ENCODE measurements around the gene ITGA11.

ITGA11 gene

GRCh38 chr15:68300115-68300940, 131.6 kb downstream of the ITGA11 start:
- H3K4me3 ChIP-seq (ENCODE audit: low read depth, low read length), result no peak overlapping the region

- no peak overlapping the region for H3K4me3 ChIP-seq (ENCODE audit: low read depth, low read length)
Measured at GRCh38 chr15:68299436-68299835, 132.5 kb downstream of the ITGA11 start.

- no peak overlapping the region for H3K4me3 ChIP-seq (ENCODE audit: low read depth, low read length)
Measured at GRCh38 chr15:68298882-68299381, 133.0 kb downstream of the ITGA11 start.

- H3K4me3 ChIP-seq (ENCODE audit: low read depth, low read length), result no peak overlapping the region
Measured at GRCh38 chr15:68298336-68298735, 133.6 kb downstream of the ITGA11 start.

- no peak overlapping the region for H3K4me3 ChIP-seq (ENCODE audit: low read depth, low read length)
Measured at GRCh38 chr15:68295014-68295805, 136.8 kb downstream of the ITGA11 start.

- H3K4me3 ChIP-seq (ENCODE audit: low read depth, low read length), result no peak overlapping the region
Measured at GRCh38 chr15:68292967-68293366, 139.0 kb downstream of the ITGA11 start.

- no peak overlapping the region for H3K4me3 ChIP-seq (ENCODE audit: low read depth, low read length)
Measured at GRCh38 chr15:68292157-68292781, 139.7 kb downstream of the ITGA11 start.

GRCh38 chr15:68290715-68291114, 141.2 kb downstream of the ITGA11 start:
- H3K4me3 ChIP-seq (ENCODE audit: low read depth, low read length), result no peak overlapping the region

GRCh38 chr15:68289621-68290352, 142.2 kb downstream of the ITGA11 start:
- H3K4me3 ChIP-seq (ENCODE audit: low read depth, low read length), result no peak overlapping the region

GRCh38 chr15:68289057-68289456, 142.9 kb downstream of the ITGA11 start:
- no peak overlapping the region for H3K4me3 ChIP-seq (ENCODE audit: low read depth, low read length)

GRCh38 chr15:68286256-68286655, 145.7 kb downstream of the ITGA11 start:
- H3K4me3 ChIP-seq (ENCODE audit: low read depth, low read length), result no peak overlapping the region

- H3K4me3 ChIP-seq (ENCODE audit: low read depth, low read length), result no peak overlapping the region
Measured at GRCh38 chr15:68285259-68285980, 146.5 kb downstream of the ITGA11 start.

- no peak overlapping the region for H3K4me3 ChIP-seq (ENCODE audit: low read depth, low read length)
Measured at GRCh38 chr15:68284616-68285258, 147.2 kb downstream of the ITGA11 start.

- no peak overlapping the region for H3K4me3 ChIP-seq (ENCODE audit: low read depth, low read length)
Measured at GRCh38 chr15:68283401-68283800, 148.6 kb downstream of the ITGA11 start.

- H3K4me3 ChIP-seq (ENCODE audit: low read depth, low read length), result no peak overlapping the region
Measured at GRCh38 chr15:68281008-68281407, 151.0 kb downstream of the ITGA11 start.

GRCh38 chr15:68279779-68280753, 151.9 kb downstream of the ITGA11 start:
- peak overlapping the region; percentile 2 for H3K4me3 ChIP-seq (ENCODE audit: low read depth, low read length)

- H3K4me3 ChIP-seq (ENCODE audit: low read depth, low read length), result peak overlapping the region; percentile 98
Measured at GRCh38 chr15:68278595-68279405, 153.2 kb downstream of the ITGA11 start.

- peak overlapping the region; percentile 98 for H3K4me3 ChIP-seq (ENCODE audit: low read depth, low read length)
Measured at GRCh38 chr15:68278345-68278594, 153.7 kb downstream of the ITGA11 start.

All from iPS-11a (cell line).